NAMALWA (cell line): ENCODE results near the gene PRSS12.
"Not testable (repeated sequence)": the region's sequence is repeated elsewhere in the genome, so short reads cannot be mapped to it uniquely, and the experiment has no call there.

ENCODE experiments used
- DNase-seq: peaks from one replicate; pipeline ENCODE4 v3.0.0-alpha.2; 2015; ENCODE audit warnings: low spot score

PRSS12 gene

DNA sequence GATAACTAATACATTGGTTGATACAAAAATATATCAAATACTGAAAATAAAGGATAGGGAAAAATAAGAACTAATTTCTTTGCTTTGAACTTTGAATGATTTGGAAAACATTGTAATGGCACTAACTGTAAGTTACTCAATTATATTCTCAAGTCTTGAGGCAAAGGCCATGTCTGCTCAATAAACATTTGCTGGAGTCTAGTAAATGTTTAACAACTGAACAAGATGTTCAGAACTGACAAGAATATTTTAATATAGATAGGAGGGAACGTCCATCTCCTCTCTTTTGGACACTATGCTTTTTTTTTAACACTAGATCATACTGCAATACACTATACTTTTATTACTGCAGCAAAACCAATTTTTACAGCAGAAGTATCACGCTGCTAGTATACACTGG lies 76.2 kb downstream of the PRSS12 start:
- no peak for DNase-seq

DNA sequence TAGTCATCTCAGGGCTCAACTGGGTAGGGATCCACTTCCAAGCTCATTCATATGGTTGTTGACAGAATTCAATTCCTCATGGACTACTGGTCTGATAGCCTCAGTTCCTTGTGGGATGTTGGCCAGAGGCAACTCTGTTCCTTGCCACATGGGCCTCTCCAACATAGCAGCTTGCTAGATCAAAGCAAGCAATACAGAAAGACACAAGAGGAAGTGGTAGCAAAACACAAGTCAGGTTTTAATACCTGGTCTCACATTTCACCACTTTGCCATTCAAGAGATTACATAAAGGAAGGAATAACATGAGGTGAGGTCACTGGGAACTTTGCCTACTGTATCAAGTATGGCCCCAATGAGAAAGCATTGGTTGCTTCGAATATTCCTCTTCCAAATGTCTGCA lies 79.2 kb downstream of the PRSS12 start:
- DNase-seq = no peak

DNA sequence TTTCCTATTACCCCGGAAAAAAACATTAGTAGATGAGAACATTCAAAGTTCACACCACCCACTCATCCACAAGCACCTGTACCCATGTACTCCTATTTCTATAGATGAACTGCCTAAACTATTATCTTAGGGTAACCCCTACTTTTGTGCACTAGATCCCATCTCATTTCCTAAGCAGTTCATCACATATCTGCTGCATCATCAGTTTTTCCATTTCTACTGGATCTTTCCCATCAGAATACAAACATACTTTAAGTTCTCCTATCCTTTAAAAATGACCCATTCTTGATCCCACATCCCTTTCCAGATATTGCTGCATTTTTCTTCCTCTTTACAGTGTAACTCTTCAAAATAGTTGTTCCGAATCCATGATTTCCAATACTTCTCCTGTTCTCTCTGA lies 81.0 kb downstream of the PRSS12 start:
- no peak for DNase-seq

DNA sequence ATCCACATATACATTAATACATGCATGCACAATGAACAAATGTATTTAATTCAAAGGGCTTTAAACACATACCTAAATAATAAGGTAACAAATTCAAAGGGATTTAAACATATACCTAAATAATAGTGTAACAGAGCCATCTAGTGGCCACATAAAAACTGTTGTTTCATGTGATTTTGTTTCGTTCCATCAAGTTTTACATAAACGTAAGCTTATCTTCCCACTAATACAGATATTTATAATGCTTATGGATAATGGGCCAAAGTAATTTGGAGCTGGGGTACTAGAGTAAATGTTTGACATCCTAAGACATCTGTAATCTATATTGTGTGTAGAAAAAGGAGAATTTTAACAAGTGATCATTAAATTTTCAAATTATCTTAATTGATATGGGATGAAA lies 82.3 kb downstream of the PRSS12 start:
- peak; percentile 71 for DNase-seq

DNA sequence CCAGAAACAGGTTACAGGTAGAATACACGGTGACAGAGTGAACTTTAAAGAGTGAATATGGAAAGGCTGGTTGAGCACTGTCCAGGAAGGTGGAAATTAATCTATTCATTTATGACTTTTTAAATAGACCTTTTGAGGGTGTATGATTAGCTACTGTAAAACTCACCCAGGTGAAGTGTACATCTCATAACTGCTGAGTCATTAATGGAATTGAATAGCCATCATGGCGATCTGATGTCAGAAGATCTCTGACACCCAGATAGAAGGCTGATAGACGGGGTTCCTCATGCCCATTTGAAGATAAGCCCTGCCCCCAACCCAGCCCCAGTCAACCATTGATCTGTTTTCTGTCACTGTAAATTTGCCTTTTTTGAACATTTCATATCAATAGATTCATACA lies 84.0 kb downstream of the PRSS12 start:
- no peak for DNase-seq

DNA sequence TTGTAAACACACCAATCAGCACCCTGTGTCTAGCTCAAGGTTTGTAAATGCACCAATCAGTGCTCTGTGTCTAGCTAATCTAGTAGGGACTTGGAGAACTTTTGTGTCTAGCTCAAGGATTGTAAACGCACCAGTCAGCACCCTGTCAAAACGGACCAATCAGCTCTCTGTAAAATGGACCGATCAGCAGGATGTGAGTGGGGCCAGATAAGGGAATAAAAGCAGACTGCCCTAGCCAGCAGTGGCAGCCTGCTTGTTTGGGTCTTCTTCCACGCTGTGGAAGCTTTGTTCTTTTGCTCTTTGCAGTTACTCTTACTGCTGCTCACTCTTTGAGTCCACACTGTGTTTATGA lies 86.7 kb downstream of the PRSS12 start:
- DNase-seq = not testable (repeated sequence)

DNA sequence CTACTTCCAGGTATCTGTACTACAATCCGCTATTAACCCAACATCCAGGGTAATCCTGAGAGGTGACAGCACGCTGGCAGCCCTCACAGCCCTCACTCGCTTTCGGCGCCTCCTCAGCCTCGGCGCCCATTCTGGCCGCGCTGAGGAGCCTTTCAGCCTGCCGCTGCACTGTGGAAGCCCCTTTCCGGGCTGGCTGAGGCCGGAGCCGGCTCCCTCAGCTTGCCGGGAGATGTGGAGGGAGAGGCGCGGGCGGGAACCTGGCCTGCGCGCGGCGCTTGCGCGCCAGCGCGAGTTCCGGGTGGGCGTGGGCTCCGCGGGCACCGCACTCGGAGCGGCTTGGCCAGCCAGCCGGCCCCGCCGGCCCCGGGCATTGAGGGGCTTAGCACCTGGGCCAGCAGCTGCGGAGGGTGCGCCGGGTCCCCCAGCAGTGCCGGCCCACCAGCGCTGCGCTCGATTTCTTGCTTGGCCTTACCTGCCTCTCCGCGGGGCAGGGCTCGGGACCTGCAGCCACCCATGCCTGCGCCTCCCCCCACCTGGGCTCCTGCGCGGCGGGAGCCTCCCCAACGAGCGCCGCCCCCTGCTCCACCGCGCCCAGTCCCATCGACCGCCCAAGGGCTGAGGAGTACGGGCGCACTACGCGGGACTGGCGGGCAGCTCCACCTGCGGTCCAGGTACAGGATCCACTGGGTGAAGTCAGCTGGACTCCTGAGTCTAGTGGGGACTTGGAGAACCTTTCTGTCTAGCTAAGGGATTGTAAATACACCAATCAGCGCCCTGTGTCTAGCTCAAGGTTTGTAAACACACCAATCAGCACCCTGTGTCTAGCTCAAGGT lies 87.3 kb downstream of the PRSS12 start:
- DNase-seq = no peak

DNA sequence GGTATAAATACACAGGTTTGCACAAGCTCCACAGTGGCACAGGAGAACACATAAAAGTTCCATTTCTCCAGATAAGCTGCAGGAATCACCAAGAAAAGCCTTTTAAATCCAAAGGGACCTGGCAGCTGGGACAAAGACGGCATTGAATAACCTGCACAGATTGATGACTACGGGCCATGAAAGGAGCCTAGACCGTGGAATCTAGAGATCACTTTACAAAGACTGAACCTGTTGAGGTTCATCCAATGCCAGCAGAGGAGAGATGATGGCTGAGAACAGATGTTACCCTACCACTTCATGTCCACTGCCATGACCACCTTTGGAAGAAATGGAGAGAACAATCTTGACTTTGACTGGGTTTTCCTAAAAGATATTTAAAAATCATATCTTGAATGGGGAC lies 88.7 kb downstream of the PRSS12 start:
- DNase-seq = no peak

DNA sequence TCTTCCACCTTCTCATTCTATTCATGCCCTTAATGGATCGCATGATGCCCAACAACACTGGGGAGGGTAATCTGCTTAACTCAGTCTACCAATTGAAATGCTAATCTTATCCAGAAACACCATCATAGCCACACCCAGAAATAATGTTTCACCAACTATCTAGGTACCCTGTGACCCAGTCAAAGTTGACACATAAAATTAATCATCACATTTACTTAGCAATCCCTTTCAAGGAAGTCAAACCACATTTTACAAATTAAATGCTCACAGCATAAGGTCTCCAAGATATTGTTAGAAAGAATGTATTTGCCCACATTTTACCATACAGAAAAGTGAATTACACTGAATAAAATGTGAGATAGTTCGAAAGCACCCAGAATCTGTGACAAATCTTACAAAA lies 92.5 kb downstream of the PRSS12 start:
- no peak for DNase-seq

DNA sequence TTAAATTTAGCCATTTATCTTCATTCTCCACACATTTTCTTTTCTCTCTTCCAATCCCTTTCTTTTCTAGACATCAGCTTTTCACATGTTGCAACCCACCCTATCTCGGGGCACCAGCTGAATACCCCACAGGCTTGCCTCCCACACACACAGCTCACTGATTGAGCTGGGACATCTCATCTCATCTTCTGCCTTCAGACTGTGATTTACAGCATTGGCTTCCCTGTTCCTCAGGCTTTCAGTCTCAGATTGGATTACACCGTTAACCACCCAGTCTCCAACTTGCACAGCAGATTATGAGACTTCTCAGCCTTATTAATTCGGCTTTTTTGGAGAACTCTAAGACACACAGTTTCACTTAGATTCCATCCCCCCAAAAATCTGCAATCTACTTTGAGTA lies 93.7 kb downstream of the PRSS12 start:
- no peak for DNase-seq

DNA sequence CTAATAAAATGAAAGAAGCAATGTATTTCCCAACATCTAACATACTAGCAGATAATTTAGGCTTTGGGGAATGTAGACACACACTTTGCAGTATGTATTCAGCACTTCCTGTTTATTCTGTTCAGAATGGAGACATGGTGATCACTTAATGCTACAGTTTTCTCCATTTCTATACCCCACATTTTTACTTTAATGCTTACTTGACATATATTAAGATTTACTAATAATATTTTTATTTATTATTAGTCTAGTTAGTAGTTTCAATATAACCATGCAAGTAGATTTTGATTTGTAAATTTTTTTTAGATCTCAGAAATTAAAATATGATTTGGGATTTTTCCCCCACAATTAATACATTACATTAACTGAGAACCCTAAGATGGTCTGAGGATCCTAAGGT lies 98.4 kb downstream of the PRSS12 start:
- no peak for DNase-seq

DNA sequence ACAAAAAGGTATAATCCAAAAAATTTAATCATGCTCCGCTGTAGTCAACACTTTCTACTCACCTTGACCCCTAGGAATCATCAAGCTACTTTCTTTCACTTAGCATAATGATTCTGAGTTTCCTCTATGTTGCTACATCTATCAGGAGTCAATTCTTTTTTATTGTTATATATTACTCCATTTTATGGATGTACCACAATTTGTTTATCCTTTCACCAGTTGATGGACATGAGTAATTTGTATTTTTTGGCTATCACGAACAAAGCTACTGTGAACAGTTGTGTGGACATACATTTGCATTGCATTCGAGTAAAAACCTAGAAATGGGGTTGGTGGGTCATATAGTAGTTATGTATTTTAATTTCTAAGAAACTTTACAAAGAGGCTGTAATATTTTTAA lies 102.9 kb downstream of the PRSS12 start:
- DNase-seq = no peak

DNA sequence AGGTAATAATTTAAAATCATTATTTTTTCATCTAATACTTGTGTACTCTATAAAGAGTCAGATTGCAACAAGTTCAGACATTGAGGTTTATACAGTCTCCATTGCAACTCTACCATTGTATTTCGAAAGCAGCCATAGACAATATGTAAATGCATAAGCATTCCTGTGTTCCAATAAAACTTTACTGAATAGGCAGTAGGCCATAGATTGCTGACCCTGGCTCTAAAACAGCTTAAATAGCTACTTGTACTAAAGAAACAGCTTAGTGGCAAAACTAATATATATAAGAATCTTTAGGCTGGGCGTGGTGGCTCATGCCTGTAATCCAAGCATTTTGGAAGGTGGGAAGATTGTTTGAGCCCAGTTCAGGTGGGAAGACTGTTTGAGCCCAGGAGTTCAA lies 115.3 kb downstream of the PRSS12 start:
- DNase-seq = no peak

DNA sequence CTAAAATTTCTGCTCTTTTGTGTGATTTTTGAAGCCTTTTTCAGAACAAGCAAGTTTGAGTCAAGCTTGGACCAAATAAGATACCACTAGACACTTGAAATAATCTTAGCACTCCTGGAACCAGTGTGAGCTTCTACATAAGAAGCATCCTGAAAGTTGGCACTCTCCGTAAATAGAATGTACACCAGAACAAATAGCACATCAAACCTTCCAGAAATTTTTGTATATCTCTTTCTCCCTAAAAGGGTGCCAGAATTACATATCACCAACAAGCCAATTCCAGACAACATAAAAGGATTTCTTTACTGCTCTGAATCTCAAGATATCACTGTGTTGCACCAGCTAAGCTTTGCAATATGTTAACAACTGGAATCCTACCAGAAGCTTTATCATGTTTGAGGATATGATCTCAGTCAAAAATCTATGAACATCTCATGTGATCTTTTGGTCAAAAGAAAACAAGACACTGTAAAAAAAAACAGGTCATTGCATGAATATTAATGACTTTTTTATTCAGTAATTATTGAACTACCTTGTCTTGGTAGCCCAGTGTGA lies 117.2 kb downstream of the PRSS12 start:
- DNase-seq = no peak
